Thoracic aorta (tissue), 2 donors: ENCODE results near the gene CD164L2. TPM values are rescaled to one million over a fixed set of nuclear protein-coding genes. Genes with fewer than 3 reads are reported as not detected.
"Not testable (repeated sequence)": the region's sequence is repeated elsewhere in the genome, so short reads cannot be mapped to it uniquely, and the experiment has no call there.

ENCODE experiments used
- ATAC-seq: fragments of 150-250 bp; one replicate; pipeline ENCODE4 v1.8.0; 2017; ENCODE audit warnings: low read depth; ENCODE audit not compliant: insufficient number of reproducible peaks, low FRiP score
- DNase-seq: peaks from one replicate; pipeline ENCODE4 v3.0.0-alpha.2; 2020; ENCODE audit warnings: low spot score
- H3K27ac ChIP-seq, 2 donors: fragments of 200-600 bp; sonication (generic); 1 replicate in 1 of 2; 2 replicates in 1 of 2; pipeline ENCODE4 v1.5.1; 2016; ENCODE audit warnings: mild to moderate bottlenecking in 2 of 2, moderate library complexity in 2 of 2
- H3K27me3 ChIP-seq: fragments of 200-600 bp; sonication (generic); replicated peaks from 2 replicates; pipeline ENCODE4 v1.6.0; 2016; ENCODE audit warnings: mild to moderate bottlenecking; ENCODE audit not compliant: insufficient read depth
- H3K36me3 ChIP-seq: fragments of 200-600 bp; sonication (generic); one replicate; pipeline ENCODE4 v1.5.1; 2016
- H3K4me1 ChIP-seq, 2 donors: fragments of 200-600 bp; sonication (generic); 1 replicate in 1 of 2; 2 replicates in 1 of 2; pipeline versions ENCODE4 v1.5.1 to v1.6.0; 2016; ENCODE audit warnings: low read depth in 2 of 2, mild to moderate bottlenecking in 1 of 2; ENCODE audit not compliant: control insufficient read depth in 1 of 2
- H3K4me3 ChIP-seq: fragments of 200-600 bp; sonication (generic); 2 replicates; pipeline ENCODE4 v1.5.1; 2016; ENCODE audit warnings: mild to moderate bottlenecking
- H3K9me3 ChIP-seq: fragments of 200-600 bp; sonication (generic); 2 replicates; pipeline ENCODE4 v1.5.1; 2016
- total RNA-seq, 2 donors: library from RNA; depleted of rRNA; stranded (reverse); fragments of >200 nt; gene quantifications; one replicate each; pipeline versions ENCODE4 v1.1.0 to v1.2.3, GENCODE V29; 2016
- TF ChIP-seq, protein P1 (sequence below): fragments of 200-600 bp; sonication (generic); IDR thresholded peaks from one replicate; pipeline ENCODE4 v1.5.1; 2019; ENCODE audit warnings: antibody characterized with exemption

The CD164L2 gene
- total RNA-seq, result not detected

DNA sequence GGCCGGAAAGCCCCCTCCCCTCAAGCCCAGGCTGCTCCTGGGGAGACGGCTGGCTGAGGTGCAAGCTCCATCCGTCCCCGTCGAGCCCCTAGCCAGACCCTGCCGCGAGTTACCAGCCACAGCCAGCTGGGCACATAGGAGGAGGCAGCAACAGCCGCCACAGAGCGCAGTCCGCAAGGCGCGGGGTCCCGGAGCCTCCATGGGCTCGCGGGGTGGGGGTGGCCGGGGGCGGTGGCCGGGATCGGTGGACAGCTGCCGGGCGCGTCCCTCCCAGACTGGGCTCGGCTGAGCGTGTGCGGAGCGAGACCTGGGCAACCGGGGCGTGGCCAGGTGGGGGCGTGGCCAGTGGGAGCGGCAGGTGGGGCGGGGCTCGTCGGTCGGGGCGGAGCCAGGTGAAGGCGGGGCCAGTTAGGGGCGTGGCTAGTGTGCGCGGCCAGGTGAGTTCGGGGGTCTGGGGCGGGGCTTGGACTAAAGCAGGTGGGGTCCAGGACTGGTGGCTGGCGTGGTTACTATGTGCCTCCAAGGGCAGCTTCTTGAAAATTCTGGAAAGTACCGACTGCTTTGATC is at the start of gene CD164L2:
CD164L2 (minus strand) TSS at position 295 of the 567 bp plus-strand sequence; CDS start at position 201, 94 bp downstream.
- Histone ChIP-seq H3K9me3 (no peaks in the 10 kb centered on the region), H3K4me3 (no peak within 1 kb of the TSS), H3K27me3 (no peaks in the 10 kb centered on the region), H3K36me3 (no peaks in the 10 kb centered on the region), H3K4me1 (no peaks in the 10 kb centered on the region), H3K27ac (no peak within 1 kb of the TSS)
- DNase-seq (no peak), ATAC-seq (no peak)
- TF ChIP-seq, protein P1, sequence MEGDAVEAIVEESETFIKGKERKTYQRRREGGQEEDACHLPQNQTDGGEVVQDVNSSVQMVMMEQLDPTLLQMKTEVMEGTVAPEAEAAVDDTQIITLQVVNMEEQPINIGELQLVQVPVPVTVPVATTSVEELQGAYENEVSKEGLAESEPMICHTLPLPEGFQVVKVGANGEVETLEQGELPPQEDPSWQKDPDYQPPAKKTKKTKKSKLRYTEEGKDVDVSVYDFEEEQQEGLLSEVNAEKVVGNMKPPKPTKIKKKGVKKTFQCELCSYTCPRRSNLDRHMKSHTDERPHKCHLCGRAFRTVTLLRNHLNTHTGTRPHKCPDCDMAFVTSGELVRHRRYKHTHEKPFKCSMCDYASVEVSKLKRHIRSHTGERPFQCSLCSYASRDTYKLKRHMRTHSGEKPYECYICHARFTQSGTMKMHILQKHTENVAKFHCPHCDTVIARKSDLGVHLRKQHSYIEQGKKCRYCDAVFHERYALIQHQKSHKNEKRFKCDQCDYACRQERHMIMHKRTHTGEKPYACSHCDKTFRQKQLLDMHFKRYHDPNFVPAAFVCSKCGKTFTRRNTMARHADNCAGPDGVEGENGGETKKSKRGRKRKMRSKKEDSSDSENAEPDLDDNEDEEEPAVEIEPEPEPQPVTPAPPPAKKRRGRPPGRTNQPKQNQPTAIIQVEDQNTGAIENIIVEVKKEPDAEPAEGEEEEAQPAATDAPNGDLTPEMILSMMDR, result no peak

DNA sequence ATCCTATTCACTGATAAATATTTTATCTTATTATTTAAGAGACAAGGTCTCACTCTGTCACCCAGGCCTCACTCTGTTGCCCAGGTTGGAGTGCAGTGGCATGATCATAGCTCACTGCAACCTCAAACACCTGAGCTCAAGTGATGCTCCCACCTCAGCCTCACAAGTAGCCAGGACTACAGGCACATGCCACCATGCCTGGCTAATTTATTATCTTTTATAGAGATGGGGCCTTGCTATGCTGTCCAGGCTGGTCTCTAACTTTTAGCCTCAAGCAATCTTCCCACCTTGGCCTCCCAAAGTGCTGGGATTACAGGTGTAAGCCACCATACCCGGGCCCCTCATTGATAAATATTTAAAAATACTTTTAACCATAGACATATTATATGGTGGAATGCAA is 49.6 kb upstream of the CD164L2 start:
- ATAC-seq, H3K36me3 ChIP-seq, DNase-seq, H3K4me3 ChIP-seq, H3K9me3 ChIP-seq, H3K27me3 ChIP-seq: not testable (repeated sequence)
- Histone ChIP-seq H3K27ac (peak overlapping the region; percentile 24 to 80), H3K4me1 (peaks cover 80 to 93% of the 10 kb centered on the region in 2 donors)

DNA sequence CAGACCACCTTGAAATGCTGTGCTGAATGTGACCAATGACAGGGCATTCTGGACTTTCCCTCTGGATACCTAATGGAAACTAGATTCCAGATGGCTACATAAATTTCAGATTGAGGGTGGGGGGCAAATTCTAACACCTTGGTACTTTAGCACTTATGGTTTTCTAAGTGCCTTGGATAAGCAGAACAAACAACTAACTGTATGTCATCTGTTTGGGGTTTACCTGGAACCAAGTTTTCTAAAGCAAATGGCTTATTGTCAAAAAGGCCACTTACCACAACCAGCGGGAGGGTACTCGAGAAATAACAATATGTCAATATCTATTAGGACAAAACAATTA is 48.4 kb upstream of the CD164L2 start:
- Histone ChIP-seq H3K36me3 (no peaks in the 10 kb centered on the region), H3K9me3 (no peaks in the 10 kb centered on the region), H3K4me1 (peaks cover 80 to 93% of the 10 kb centered on the region in 2 donors), H3K4me3 (peak overlapping the region; percentile 32), H3K27me3 (no peaks in the 10 kb centered on the region), H3K27ac (peak overlapping the region; percentile 78 to 88)
- ATAC-seq (no peak), DNase-seq (no peak)
- TF ChIP-seq, protein P1, result no peak

DNA sequence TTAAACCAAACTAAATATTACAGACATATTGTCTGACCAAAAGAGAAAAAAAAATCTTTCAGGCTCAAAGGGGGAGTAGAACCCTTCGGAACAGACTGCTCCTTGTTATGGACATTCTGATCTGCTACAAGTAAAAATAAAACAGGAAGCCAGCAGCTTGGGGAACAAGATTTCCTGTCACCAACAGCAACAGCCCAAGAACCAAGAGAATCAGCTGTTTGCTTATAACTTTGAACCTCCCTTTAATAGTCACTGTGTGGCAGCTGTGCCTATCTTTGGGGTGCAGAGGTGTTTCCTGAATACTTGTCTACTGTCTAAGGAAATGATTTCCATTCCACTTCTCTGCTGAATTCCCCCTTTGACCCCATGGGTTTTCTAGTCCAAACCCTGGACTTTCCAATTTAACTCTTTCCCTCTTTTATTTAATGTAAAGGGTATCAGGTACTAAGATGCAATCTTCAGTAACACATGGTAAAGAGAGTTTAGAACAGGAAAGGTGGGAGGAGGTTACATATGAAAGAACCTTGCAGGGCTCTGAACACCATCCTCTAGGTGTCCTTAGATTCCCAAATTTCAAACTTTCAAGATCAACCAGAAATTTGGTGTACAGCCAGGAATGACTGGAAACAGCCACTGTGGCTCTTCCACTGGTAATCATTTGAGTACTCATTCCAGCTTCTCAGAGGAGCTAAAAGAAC is 47.9 kb upstream of the CD164L2 start:
- H3K27ac ChIP-seq, result peak overlapping the region; percentile 78 to 88
- no peaks in the 10 kb centered on the region for H3K27me3 ChIP-seq
- H3K4me3 ChIP-seq, result peak overlapping the region; percentile 32
- peaks cover 78 to 93% of the 10 kb centered on the region in 2 donors for H3K4me1 ChIP-seq
- TF ChIP-seq, protein P1, result no peak
- no peaks in the 10 kb centered on the region for H3K36me3 ChIP-seq
- H3K9me3 ChIP-seq, result no peaks in the 10 kb centered on the region
- DNase-seq (no peak), ATAC-seq (no peak)

DNA sequence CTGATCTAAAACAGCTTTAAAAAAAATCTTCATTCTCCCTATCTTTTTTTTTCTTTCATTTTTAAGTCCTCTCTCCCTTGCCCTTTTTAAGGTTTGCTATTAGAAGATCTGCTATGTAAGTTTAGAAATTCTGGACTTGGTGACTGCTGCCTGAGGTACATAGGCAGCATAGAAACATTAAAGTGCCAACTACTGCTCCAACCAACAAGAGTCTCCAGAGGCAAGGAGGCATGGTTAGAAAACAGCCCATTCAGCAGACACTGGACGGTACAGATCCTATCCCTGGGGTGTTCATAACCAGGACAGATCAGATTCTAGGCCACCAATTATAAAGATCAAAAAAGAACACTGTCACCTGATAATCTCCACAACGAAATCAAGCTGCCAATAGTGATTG is 45.9 kb upstream of the CD164L2 start:
- Histone ChIP-seq H3K4me1 (peaks cover 60 to 83% of the 10 kb centered on the region in 2 donors), H3K4me3 (peak overlapping the region; percentile 59), H3K27me3 (no peaks in the 10 kb centered on the region), H3K27ac (peak overlapping the region; percentile 78 to 88), H3K9me3 (no peaks in the 10 kb centered on the region), H3K36me3 (no peaks in the 10 kb centered on the region)
- DNase-seq (no peak), ATAC-seq (no peak)
- TF ChIP-seq, protein P1, result no peak
